ENCODE measurements around the gene NPAT.

GRCh38 chr11:108147150-108147549, 75.3 kb downstream of the NPAT start:
- TF ChIP-seq CTCF (IDR thresholded peaks at IDR 0.05 in 4 of 5, conservative IDR thresholded peaks at IDR 0.05 in 1 of 5) (no peak), POLR2A (IDR thresholded peaks at IDR 0.05) (no peak)
